ENCODE results near the gene RAD51B. TPM values are rescaled to one million over a fixed set of nuclear protein-coding genes. Genes with fewer than 3 reads are reported as not detected.

Gene RAD51B
- total RNA-seq, 1 experiment from 2014 or later: 20.0 TPM

DNA sequence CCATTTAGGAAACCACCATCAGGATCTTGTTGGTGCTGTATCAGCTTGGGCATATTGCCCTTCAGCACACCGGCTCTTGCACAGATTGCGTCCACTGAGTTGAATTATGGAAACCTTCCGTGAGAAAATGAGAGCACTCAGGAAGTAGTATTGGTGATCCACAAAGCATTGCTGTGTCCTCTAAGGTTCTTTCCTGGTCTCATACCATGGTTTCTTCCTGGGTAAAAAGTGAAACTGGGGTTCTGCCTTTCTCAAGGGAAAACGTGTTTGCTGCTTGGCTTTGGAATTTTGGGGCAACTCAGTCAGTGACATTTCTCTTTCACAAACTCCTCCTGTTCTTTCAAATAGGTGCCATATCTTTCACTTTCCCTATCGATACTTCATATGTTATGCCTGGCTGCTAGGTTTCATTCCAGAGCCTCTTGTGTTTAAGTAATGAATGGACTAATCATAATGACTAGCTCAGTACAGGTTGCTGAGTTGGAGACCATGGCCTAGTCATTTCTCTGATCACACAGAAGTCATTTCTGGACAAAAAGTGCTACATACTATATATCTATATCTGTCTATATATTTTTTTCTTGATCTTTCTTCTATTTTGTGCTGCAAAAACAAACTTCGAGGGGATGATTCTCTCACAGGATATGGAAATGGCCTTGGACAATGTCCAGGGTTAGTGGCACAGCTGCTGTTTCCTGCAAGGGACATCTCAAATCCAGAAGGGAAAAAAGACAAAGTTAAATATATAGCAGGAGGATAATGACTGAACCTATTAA is 549.9 kb downstream of the RAD51B start (continued):
- no peak for TF ChIP-seq REST (IDR thresholded peaks at IDR 0.05; ENCODE audit: low read depth)
- TF ChIP-seq SIN3A (IDR thresholded peaks at IDR 0.05; ENCODE audit: low read depth): no peak
- TF ChIP-seq, protein P1, sequence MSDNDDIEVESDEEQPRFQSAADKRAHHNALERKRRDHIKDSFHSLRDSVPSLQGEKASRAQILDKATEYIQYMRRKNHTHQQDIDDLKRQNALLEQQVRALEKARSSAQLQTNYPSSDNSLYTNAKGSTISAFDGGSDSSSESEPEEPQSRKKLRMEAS (IDR thresholded peaks at IDR 0.05): no peak
- no peak for TF ChIP-seq EZH2phosphoT487 (IDR thresholded peaks at IDR 0.05; ENCODE audit: borderline replicate concordance)
- no peak for TF ChIP-seq ZFX (IDR thresholded peaks at IDR 0.05)
- TF ChIP-seq FOSL1 (IDR thresholded peaks at IDR 0.05; ENCODE audit: low read depth): no peak
- TF ChIP-seq POLR2A (IDR thresholded peaks at IDR 0.05; ENCODE audit: borderline replicate concordance, extremely low read depth, insufficient read depth, insufficient read length): no peak

DNA sequence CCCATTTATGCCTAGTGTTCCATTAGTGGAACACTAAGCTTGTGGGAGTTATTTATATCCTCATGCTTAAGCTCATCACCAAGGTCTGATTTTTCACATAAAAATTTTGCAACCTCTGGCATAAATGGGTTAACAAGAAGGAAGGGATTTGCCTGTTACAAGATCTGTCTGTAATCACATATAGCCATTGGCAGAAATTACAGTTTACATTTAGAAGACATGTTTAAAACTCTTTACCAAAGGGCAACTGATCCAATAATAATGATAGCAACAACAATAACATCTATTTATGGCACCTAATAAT is 550.4 kb downstream of the RAD51B start:
- intact Hi-C loops (cut with micrococcal nuclease): no loop called here
- BruUV-seq (replicated peaks): no TSS peak
- H3K27me3 ChIP-seq (ENCODE audit: insufficient read depth, low read length): no peaks in the 10 kb centered on the region
- no peak overlapping the region for H2AFZ ChIP-seq (ENCODE audit: low read depth, low read length, poor library complexity, severe bottlenecking)
- H3K9me2 ChIP-seq (ENCODE audit: insufficient read depth): no peaks in the 10 kb centered on the region
- H3K9me3 ChIP-seq (ENCODE audit: control insufficient read depth in 1 of 2, insufficient read depth in 1 of 2, low read depth in 1 of 2, low read length in 2 of 2): no peaks in the 10 kb centered on the region
- no peak for DNase-seq (ENCODE audit: low read depth, low spot score)
- no peak overlapping the region for H3K27ac ChIP-seq (ENCODE audit: low read depth, low read length)
- no peaks in the 10 kb centered on the region for H3K79me2 ChIP-seq (ENCODE audit: insufficient read depth, low read length)
- ChIA-PET CTCF (no interaction called here), POLR2A (no interaction called here), RAD21 (ENCODE audit: low non-redundant PET in 1 of 2, low total read pairs in 2 of 2, uncharacterized antibody in 2 of 2, unreplicated experiment in 2 of 2) (no interaction called here)
- no peak overlapping the region for H3K4me2 ChIP-seq (ENCODE audit: low read length)
- TF ChIP-seq EGR1 (IDR thresholded peaks at IDR 0.05; ENCODE audit: low read depth): no peak
- TF ChIP-seq POLR2AphosphoS5 (IDR thresholded peaks at IDR 0.05; ENCODE audit: low read depth, low read length): no peak
- TF ChIP-seq EZH2 (IDR thresholded peaks at IDR 0.05): no peak
- TF ChIP-seq POLR2A (IDR thresholded peaks at IDR 0.05; ENCODE audit: borderline replicate concordance, extremely low read depth, insufficient read depth, insufficient read length): no peak
- no peak for TF ChIP-seq ZFX (IDR thresholded peaks at IDR 0.05)
- TF ChIP-seq, protein P2, sequence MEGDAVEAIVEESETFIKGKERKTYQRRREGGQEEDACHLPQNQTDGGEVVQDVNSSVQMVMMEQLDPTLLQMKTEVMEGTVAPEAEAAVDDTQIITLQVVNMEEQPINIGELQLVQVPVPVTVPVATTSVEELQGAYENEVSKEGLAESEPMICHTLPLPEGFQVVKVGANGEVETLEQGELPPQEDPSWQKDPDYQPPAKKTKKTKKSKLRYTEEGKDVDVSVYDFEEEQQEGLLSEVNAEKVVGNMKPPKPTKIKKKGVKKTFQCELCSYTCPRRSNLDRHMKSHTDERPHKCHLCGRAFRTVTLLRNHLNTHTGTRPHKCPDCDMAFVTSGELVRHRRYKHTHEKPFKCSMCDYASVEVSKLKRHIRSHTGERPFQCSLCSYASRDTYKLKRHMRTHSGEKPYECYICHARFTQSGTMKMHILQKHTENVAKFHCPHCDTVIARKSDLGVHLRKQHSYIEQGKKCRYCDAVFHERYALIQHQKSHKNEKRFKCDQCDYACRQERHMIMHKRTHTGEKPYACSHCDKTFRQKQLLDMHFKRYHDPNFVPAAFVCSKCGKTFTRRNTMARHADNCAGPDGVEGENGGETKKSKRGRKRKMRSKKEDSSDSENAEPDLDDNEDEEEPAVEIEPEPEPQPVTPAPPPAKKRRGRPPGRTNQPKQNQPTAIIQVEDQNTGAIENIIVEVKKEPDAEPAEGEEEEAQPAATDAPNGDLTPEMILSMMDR (IDR thresholded peaks at IDR 0.05 in 2 of 3, conservative IDR thresholded peaks at IDR 0.05 in 1 of 3; ENCODE audit: borderline replicate concordance in 1 of 3, insufficient read depth in 1 of 3, low read depth in 2 of 3, low read length in 2 of 3): no peak
- no peak for TF ChIP-seq TCF7L2 (IDR thresholded peaks at IDR 0.05; ENCODE audit: borderline replicate concordance, extremely low read depth, insufficient read depth, insufficient read length)
- ATAC-seq: no peak
- no peaks in the 10 kb centered on the region for H4K20me1 ChIP-seq (ENCODE audit: insufficient read depth)
- peaks cover 12 to 34% of the 10 kb centered on the region in 2 experiments for H3K4me1 ChIP-seq (ENCODE audit: control insufficient read depth in 1 of 2, insufficient read depth in 2 of 2, low read length in 2 of 2)
- no peak overlapping the region for H3K9ac ChIP-seq (ENCODE audit: low read length)
- H3K4me3 ChIP-seq (replicated peaks in 1 of 2; ENCODE audit: low read depth in 1 of 2, low read length in 2 of 2): no peak overlapping the region
- H3K36me3 ChIP-seq (ENCODE audit: control insufficient read depth in 1 of 2, insufficient read depth in 2 of 2, low read length in 2 of 2): no peaks in the 10 kb centered on the region

Data from HCT116 (cell line).